ENCODE results near the gene CAPN9. TPM values are rescaled to one million over a fixed set of nuclear protein-coding genes. Genes with fewer than 3 reads are reported as not detected.

The CAPN9 gene
- total RNA-seq, 6 experiments from 2014 or later: not detected

GRCh38 chr1:230753191-230753585, 6.0 kb downstream of the CAPN9 start:
- intact Hi-C loops (cut with DNase I): no loop called here
- no CpG with 5 or more reads among the region's 5 CpGs for WGBS (ENCODE audit: insufficient coverage, low coverage, low lambda C conversion rate, missing lambda C conversion rate)
- TF ChIP-seq CTCF (IDR thresholded peaks at IDR 0.05) (no peak), POLR2A (IDR thresholded peaks at IDR 0.05) (no peak)
- Histone ChIP-seq H3K36me3 (no peaks in the 10 kb centered on the region), H3K27me3 (no peaks in the 10 kb centered on the region), H3K4me3 (no peak overlapping the region), H3K27ac (no peak overlapping the region), H3K4me1 (no peaks in the 10 kb centered on the region), H3K9me3 (no peaks in the 10 kb centered on the region)
- no peak for DNase-seq
- no peak for ATAC-seq

- ATAC-seq (peak in 3 of 4 donors; percentile 28 to 65 (median 38)), DNase-seq (peak in 1 of 3 donors; percentile 43)
- no peaks in the 10 kb centered on the region for H3K9me3 ChIP-seq
- H3K4me3 ChIP-seq: no peak overlapping the region
- no peak for TF ChIP-seq POLR2A (IDR thresholded peaks at IDR 0.05)
- H3K4me1 ChIP-seq: no peaks in the 10 kb centered on the region
- H3K36me3 ChIP-seq: no peaks in the 10 kb centered on the region
- WGBS (ENCODE audit: insufficient coverage, low coverage, low lambda C conversion rate, missing lambda C conversion rate): 47% methylated on average over 15 of the region's 24 CpGs
- no peaks in the 10 kb centered on the region for H3K27me3 ChIP-seq
- H3K27ac ChIP-seq: no peak overlapping the region
- intact Hi-C loops (cut with DNase I): no loop called here
Measured at GRCh38 chr1:230753586-230754251, 6.5 kb downstream of the CAPN9 start.

GRCh38 chr1:230754796-230755195, 7.6 kb downstream of the CAPN9 start:
- Histone ChIP-seq H3K27ac (no peak overlapping the region), H3K9me3 (no peaks in the 10 kb centered on the region), H3K27me3 (no peaks in the 10 kb centered on the region), H3K4me3 (no peak overlapping the region), H3K36me3 (no peaks in the 10 kb centered on the region), H3K4me1 (no peaks in the 10 kb centered on the region)
- DNase-seq (peak in 2 of 3 donors; percentile 51 to 67), ATAC-seq (peak; percentile 62 to 92 (median 73))
- TF ChIP-seq POLR2A (IDR thresholded peaks at IDR 0.05) (no peak), CTCF (IDR thresholded peaks at IDR 0.05) (no peak)
- 0% methylated on average over 1 of the region's 3 CpGs for WGBS (ENCODE audit: insufficient coverage, low coverage, low lambda C conversion rate, missing lambda C conversion rate)
- intact Hi-C loops (cut with DNase I): no loop called here

DNA sequence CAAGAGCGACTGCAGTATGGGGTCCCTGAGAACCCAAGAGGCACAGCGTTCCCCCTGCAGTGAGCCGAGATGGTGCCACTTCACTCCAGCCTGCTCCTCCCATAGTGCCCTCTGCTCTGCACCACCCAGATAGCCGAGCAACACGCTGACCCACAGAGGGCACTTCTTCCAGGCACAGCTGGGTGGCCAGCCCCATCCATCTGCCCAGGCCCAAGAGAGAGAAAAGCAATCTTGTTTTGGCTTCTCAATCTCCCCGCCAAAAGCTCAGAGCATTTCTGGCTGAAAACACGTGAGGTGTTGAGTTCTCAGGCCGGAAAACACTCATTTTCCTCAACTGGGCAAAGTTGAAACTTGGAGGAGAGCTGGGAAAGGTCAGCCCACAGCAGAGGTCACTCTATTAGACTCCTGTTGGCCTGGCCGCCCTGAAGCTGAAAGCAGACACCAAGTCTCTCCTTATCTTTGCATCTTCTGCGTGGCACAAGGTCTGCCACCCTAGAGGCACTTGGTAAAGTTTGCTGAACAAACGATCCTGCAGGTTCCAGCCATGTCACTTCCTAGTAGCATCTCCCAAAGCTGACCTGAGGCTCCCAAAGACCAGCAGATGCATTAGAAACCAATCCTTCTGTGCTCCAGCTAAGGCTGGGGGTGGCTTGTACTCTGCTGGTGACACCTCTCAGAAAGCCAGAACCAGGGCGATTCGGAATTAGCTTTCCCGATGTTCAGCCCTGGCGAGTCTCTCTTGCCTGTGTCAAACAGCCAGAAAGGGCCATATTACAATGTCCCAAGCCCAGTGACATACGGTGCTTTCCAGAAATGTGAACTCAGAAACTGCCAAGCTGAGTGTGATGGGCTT, 10.9 kb downstream of the CAPN9 start:
- Histone ChIP-seq H3K9me3 (no peaks in the 10 kb centered on the region), H3K36me3 (no peaks in the 10 kb centered on the region), H3K27me3 (no peaks in the 10 kb centered on the region), H3K27ac (no peak overlapping the region), H3K4me3 (no peak overlapping the region), H3K4me1 (no peaks in the 10 kb centered on the region)
- intact Hi-C loops (cut with DNase I): no loop called here
- TF ChIP-seq CTCF (IDR thresholded peaks at IDR 0.05) (no peak), POLR2A (IDR thresholded peaks at IDR 0.05) (no peak)
- ATAC-seq (no peak), DNase-seq (no peak)
- 69% methylated on average over 6 of the region's 16 CpGs for WGBS (ENCODE audit: insufficient coverage, low coverage, low lambda C conversion rate, missing lambda C conversion rate)
